CD4-positive, alpha-beta T cell treated with Interleukin-6 for 4 hours (primary cell): ENCODE data around the gene NFIB.

Experiments used
- DNase-seq: peaks from one replicate; pipeline ENCODE4 v3.0.0-alpha.2; 2020; ENCODE audit warnings: mixed read lengths

NFIB gene

GRCh38 chr9:14238518-14238917 lies 75.4 kb downstream of the NFIB start:
- DNase-seq: no peak

DNA sequence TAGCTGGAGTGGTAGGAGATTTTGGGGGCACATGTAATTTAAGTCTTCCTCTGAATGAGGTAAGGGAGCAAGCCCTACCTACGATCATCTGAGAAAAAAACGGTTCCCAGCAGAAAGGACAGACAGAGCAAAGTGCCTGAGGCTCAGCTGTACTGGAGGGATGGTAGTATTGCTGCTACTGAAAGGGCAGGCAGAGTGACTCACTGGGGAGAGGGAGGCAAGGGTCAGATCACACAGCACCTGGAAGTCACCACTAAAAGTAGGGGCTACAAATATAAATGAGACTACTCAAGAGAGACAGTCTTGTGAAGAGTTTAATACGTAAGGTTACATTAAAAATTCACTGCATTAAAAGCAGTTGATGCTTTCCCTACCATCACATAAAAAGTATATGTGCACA lies 75.9 kb downstream of the NFIB start:
- no peak for DNase-seq

GRCh38 chr9:14236591-14236990 lies 77.3 kb downstream of the NFIB start:
- DNase-seq: no peak

GRCh38 chr9:14232111-14232510 lies 81.8 kb downstream of the NFIB start:
- no peak for DNase-seq

- no peak for DNase-seq
These were observed 82.5 kb downstream of the NFIB start for GRCh38 chr9:14231196-14231990.

DNA sequence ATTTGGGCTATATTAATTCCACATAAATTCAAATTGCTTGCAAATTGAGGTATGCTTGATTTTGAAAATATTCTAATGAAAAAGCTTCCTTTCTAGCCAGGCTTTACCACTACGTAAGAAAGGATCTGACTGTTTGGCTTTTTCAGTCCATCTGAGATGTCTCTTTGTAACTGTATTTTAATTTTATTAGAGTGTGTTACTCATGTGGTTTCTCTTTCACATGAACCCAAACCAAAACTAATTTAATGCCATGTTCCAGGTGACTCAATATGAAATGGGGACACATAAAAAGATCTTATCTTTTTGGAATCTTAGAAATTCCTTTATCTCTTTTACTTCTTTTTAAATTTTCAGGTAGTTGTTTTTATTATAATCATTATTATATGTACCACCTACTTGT lies 85.3 kb downstream of the NFIB start:
- DNase-seq: no peak

DNA sequence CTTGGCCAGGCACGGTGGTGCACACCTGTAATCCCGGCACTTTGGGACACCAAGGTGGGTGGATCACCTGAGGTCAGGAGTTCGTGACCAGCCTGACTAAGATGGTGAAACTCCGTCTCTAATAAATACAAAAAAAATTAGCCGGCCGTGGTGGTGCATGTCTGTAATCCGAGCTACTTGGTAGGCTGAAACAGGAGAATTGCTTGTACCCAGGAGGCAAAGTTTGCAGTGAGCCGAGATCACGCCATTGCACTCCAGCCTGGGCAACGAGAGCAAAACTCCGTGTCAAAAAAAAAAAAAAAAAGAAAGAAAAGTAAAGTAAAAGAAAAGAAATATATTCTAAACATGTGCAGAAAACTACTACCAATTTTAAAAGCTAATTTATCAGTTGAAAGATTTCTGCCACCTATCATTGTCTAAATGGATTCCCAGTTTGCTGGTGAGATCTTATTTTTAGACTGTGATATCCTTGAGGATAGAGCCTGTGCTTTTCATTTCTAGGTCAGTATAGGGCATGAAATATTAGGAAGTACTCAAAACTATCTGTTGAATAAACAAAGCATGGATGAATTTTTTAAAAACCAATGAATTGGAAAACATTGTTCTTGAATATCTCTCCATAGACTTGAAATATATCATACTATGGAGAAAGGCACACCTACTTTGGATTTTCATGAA lies 86.9 kb downstream of the NFIB start:
- DNase-seq: no peak

DNA sequence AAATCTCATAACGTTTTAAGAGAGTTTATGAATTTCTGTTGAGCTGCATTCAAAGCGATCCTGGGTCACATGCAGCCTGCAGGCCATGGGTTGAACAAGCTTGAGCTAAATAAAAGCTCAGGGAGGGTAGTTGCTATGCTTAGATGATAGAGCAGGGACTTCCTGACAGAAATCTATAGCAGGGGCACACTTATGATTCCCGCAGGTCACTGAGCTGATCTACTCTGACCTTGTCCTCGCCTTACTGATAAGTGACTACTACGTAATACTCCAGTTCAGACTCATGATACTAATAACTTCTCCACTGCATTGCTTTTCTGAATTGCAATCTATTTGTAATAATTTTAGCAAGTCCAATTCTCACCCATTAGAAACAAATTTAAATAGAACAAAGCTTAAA lies 90.9 kb downstream of the NFIB start:
- no peak for DNase-seq

GRCh38 chr9:14222149-14222835 lies 91.6 kb downstream of the NFIB start:
- DNase-seq: no peak

GRCh38 chr9:14221558-14221957 lies 92.4 kb downstream of the NFIB start:
- no peak for DNase-seq

DNA sequence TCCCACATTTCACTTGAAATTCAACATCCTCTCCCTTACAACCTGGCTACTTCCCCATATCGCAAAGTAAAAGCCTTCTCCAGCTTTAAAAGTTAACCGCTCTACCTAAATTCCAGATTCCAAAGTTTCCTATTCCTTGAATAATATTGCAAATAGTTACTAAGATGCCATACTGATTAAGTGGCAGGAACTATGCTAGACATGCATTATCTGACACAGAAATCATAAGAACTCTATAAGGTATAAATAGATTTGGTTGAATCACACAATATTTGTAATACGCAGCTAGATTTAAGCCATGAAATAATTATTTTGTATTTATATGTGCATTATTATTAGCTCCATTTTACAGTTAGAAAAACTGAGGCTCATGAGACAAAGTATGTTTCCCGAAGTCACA lies 92.8 kb downstream of the NFIB start:
- no peak for DNase-seq

DNA sequence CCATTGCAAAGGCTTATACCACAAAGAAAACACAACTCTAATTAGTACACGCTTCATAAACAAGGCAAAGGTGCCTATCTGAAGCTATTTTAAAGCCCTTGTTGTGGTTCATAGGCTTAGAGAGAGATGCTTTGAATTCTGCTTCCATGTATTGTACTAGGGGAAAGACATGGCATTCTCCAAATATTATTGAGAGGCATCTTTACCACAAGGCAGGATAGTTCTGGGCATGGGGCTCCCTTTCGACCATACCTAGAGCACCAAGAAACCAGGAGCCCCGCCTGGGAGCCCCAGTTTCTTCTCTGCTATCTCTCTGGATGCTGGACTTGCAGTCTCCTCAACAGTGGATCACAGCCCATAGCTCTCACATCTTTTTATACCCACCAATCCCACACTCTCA lies 93.7 kb downstream of the NFIB start:
- DNase-seq: no peak

DNA sequence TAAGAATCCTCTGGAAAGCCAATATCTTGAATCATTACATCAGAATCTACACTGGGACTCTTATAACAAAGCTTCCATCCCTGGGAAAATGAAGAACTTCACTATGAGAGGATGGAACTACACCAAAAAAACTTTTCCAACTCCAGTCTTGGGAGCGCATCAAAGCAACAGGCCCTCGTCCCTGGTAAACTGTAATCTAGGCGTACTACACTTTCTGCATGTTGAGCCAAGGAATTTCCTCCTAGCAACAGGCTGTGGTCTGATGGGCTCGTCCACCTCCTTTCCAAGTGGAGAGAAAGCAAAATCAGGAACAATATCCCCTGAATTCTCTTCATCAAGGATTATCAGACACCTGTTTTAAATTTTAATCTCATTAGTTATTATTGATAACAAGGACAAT lies 94.1 kb downstream of the NFIB start:
- no peak for DNase-seq

GRCh38 chr9:14218253-14218652 lies 95.7 kb downstream of the NFIB start:
- no peak for DNase-seq

DNA sequence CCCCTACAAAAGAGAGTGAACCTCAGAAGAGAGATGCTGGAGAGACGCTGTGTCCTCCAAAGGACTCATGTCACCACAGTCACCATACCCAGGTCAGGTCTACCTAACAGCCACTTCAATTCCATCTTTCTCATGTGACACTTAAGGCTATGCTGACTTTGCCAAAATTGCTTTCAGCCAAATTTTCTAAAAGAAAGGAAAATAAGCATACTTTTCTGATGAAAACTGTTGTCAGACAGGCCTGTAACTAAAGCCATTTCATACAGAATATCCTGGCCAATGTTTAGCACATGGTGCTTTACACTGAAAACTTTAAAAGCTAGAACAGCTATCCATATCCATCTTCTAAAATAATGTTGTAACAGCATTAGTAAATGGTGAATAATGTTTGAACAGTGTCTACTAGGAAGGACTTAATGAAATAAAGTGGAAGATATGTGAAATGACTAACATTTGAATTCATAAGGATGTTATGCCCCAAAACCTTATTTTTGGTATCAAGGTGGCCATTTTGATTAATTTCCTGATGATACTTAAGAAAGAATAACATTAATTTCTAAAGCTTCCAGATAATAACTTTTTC lies 97.2 kb downstream of the NFIB start:
- no peak for DNase-seq

DNA sequence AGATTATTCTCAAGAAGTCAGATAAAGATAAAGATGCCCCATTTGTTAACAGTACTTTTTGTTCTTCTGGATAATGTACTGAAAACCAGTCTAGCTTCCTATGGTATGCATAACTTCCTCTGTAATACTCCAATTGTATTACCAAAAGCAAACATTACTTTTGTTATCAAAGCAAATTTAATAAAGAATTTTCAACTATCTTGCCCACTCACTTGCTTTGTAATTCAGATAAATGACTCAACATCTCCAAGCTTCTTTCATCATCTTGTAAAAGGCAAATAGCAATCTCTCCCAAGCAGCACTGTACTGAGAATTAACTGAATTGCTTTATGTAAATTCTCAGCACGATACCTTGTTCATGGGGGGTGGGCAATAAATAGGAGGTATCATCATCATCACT lies 98.3 kb downstream of the NFIB start:
- no peak for DNase-seq

DNA sequence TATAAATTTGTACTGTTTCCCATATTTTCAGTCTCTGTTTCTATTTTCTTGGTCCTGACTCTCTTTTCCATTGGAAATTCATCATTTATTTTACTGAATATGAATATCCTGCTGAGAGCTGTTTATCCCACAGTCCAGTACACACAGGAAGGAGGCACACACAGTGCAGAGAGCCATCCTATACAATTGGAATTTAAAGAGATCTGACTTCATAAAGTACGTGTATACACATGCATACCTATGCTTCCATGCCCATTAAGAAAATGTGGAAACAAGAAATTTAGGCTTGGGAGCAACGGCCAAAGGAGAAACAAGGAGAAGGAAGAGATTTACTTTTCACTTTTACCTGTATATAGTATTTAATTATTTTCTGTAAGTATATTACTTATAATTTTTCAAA lies 99.2 kb downstream of the NFIB start:
- no peak for DNase-seq

- no peak for DNase-seq
These were observed 99.8 kb downstream of the NFIB start for GRCh38 chr9:14214065-14214684.

DNA sequence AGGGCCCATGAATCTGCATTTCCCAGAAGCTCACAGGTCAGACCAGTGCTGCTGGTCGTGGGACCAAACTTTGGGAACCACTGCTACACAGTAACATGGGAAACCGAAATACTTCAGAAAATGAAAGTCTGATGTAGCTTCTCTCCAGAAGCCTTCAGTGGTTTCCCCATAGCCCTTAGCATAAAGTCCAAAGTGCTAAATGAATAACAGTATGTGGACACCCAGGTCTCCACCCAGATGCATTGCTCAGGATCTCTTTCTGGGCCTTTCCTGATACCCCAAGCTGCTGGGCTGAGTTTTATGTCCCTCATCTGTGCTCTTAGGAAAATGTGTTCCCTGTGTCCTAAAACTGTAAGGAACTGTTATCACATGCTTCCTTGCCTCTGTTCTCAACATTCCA lies 100.4 kb downstream of the NFIB start:
- no peak for DNase-seq

DNA sequence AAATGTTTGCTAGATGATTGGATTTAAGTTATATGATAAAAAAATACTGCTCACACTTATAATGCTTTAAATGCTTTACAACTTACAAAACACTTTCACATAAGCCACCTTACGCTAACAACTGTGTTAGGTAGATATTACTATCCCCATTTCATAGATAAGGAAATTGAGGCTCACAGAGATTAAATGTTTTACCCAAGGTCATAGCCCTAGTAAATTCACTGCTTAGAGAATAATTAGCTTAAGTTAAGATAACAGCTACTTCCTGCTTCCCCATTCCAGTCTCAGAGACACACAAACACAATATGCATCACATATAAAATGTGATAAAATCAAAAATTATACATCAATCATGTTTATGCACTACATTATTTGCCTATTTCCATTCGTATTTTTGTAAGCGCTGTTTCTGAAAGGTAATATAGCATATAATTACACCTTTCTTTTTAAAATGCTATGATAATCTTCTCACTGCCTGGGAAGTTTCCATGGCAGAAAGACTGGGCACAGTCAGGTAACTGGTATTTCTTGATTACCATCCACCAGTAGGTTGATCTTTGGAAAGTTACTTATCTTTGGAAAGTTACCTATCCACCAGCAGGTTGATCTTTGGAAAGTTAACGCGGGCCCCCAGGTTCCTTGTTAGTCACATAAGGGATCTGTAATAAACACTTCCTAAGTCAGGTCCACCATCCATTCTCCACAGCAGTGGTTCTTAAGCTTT lies 101.1 kb downstream of the NFIB start:
- no peak for DNase-seq

DNA sequence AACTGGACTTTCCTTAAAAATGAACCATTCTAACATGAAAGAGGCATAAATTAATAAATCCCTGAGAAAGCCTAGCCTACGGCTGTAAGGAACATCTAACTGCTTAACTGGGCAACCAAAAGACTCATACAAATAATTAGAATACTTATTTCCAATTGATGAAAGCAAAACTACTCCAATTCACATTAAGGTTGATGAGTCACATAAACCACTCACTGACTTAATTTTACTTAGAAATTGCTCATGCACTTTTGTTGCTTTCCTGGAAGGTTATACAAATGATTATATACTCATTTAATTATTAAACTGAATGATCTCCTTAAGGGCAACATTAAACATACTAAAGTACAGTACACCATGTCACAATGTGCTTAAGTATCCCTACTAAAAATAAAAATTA lies 101.9 kb downstream of the NFIB start:
- no peak for DNase-seq

DNA sequence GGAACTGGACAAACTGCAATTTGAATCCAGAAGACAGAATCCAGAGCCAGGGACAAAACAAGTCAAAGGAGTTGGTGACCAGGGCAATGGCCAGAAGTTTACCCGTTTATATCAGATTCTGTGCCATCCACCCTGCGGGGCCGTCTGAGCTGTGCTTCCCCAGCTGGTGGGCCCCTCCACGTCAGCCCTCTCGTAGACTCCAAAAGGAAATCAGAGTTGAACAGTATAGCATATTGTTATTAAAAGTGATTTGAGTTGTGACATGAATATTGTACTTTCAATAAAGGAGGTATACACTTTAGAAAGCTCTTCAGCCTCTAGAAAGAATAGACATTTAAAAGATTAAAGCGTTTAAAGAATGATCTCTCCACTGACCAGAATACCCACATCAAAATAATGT lies 102.4 kb downstream of the NFIB start:
- no peak for DNase-seq

DNA sequence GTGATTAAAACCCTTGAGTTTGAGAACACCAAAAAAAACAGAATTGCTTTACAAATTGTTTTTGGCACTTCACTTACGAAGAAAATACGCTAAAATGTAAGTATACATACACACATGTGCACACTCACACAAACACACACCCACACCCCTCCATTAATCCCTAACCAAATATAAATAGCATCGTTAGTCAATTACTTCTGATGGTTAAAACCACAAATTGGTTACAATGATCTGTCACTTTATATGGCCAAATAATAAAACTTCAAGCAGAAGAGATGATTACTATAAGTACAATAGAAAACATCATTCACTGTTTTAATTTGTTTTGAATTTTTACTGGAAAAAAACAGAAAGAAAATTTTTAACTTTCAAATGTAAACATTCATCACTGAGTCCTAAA lies 103.5 kb downstream of the NFIB start:
- no peak for DNase-seq
